Lower leg skin (tissue), 4 donors: ENCODE measurements around the gene BBS1. TPM values are rescaled to one million over a fixed set of nuclear protein-coding genes. Genes with fewer than 3 reads are reported as not detected.

Experiments used
- DNase-seq, 2 donors: peaks; one replicate each; pipeline ENCODE4 v3.0.0-alpha.2; 2019; ENCODE audit warnings: low spot score in 2 of 2
- H3K4me3 ChIP-seq: fragments of 200-600 bp; sonication (generic); 2 replicates; pipeline ENCODE4 v1.5.1; 2017; ENCODE audit warnings: mild to moderate bottlenecking, low read depth; ENCODE audit not compliant: poor library complexity, severe bottlenecking
- CTCF ChIP-seq, 3 donors: fragments of 450-650 bp; IDR thresholded peaks; one replicate each; pipeline ENCODE4 v1.5.1; 2016; ENCODE audit warnings: antibody characterized with exemption in 3 of 3, mild to moderate bottlenecking in 3 of 3, moderate library complexity in 2 of 3
- POLR2A ChIP-seq, 2 donors: fragments of 450-650 bp; IDR thresholded peaks; one replicate each; pipeline ENCODE4 v1.6.1; 2016 to 2017; ENCODE audit warnings: antibody characterized with exemption in 2 of 2, mild to moderate bottlenecking in 1 of 2, moderate library complexity in 1 of 2
- WGBS, 2 donors: methylation state at CpG; one replicate each; pipeline ENCODE4 v1.1.5; 2018; 5-methylcytosine and 5-hydroxymethylcytosine counted together
- intact Hi-C: fragments of 100-400 bp; cut with DNase I; formaldehyde crosslinking; loops from one replicate; pipeline ENCODE4 v1.15.0; 2023; ENCODE audit warnings: low total_unique reads
- total RNA-seq, 4 donors: library from RNA; depleted of rRNA; stranded (reverse); fragments of >200 nt; gene quantifications; one replicate each; pipeline ENCODE4 v1.1.0, GENCODE V29; 2016

BBS1 gene
- total RNA-seq, 4 donors from 2014 or later: 27.4 to 51.6 (median 37.1) TPM

GRCh38 chr11:66523611-66524010, 13.2 kb downstream of the BBS1 start:
- intact Hi-C loops: no loop called here
- DNase-seq: no peak
- TF ChIP-seq CTCF (IDR thresholded peaks at IDR 0.05) (no peak), POLR2A (IDR thresholded peaks at IDR 0.05) (no peak)
- H3K4me3 ChIP-seq: no peak overlapping the region
- 94 to 95% methylated on average over 11 of the region's 11 CpGs for WGBS, 2 donors

- DNase-seq: no peak
- TF ChIP-seq POLR2A (IDR thresholded peaks at IDR 0.05) (no peak), CTCF (IDR thresholded peaks at IDR 0.05) (no peak)
- WGBS, 2 donors: 92 to 93% methylated on average over 10 of the region's 10 CpGs
- no peak overlapping the region for H3K4me3 ChIP-seq
- intact Hi-C loops: no loop called here
These were observed 14.0 kb downstream of the BBS1 start for GRCh38 chr11:66524304-66525040.

- 76 to 82% methylated on average over 10 of the region's 10 CpGs for whole genome bisulfite sequencing, 2 donors
- no peak overlapping the region for H3K4me3 ChIP-seq
- DNase-seq: no peak
- intact Hi-C loops: no loop called here
- TF ChIP-seq CTCF (IDR thresholded peaks at IDR 0.05) (no peak), POLR2A (IDR thresholded peaks at IDR 0.05) (no peak)
These were observed 18.6 kb downstream of the BBS1 start for GRCh38 chr11:66529069-66529468.

- no peak for DNase-seq
- TF ChIP-seq POLR2A (IDR thresholded peaks at IDR 0.05): no peak
- intact Hi-C loops: no loop called here
- H3K4me3 ChIP-seq: no peak overlapping the region
- WGBS, 2 donors: 84 to 92% methylated on average over 13 of the region's 13 CpGs
These were observed 19.2 kb downstream of the BBS1 start for GRCh38 chr11:66529655-66530054.

- H3K4me3 ChIP-seq: no peak overlapping the region
- 92 to 97% methylated on average over 10 of the region's 10 CpGs for WGBS, 2 donors
- DNase-seq: no peak
- intact Hi-C loops: no loop called here
- TF ChIP-seq CTCF (IDR thresholded peaks at IDR 0.05): no peak
- TF ChIP-seq POLR2A (IDR thresholded peaks at IDR 0.05): no peak
These were observed 20.7 kb downstream of the BBS1 start for GRCh38 chr11:66530927-66531709.

GRCh38 chr11:66531841-66532240, 21.4 kb downstream of the BBS1 start:
- intact Hi-C loops: no loop called here
- TF ChIP-seq POLR2A (IDR thresholded peaks at IDR 0.05) (no peak), CTCF (IDR thresholded peaks at IDR 0.05) (no peak)
- no peak for DNase-seq
- H3K4me3 ChIP-seq: no peak overlapping the region
- WGBS, 2 donors: 93 to 94% methylated on average over 10 to 11 of the region's 11 CpGs
